ENCODE measurements around the gene ZBTB1. TPM values are rescaled to one million over a fixed set of nuclear protein-coding genes. Genes with fewer than 3 reads are reported as not detected.

The ZBTB1 gene
- total RNA-seq, 4 donors from 2014 or later = 16.1 to 126 (median 82.4) TPM

DNA sequence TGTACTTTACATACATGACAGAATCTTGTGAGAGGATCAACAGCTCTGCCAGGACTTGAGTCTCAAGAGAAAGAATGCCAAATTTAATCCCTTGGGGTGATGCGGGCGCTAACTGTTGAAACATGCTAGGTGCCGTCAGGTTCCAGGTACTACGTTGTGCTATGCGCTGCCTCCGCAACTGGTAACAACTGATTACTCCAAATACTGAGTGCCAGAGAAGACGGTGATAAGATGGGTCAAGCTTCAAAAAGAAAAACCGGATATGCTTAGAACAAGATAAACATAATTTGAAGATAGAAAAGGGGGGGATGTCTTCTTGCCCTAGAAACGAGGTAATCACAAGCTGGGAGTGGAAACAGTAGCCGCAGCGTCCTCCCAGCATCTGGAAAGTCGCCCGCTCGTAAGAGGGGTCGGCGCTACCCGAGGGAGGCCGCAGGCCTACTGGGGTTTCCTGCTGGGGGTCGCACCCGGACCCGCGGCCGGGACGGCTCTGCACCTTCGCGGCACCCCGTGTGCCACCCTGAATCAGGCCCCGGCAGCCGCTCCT is 1.6 kb upstream of the ZBTB1 start:
- peak in 1 of 2 donors; percentile 38 for DNase-seq
- peaks cover 6 to 12% of the 10 kb centered on the region in 2 donors for H3K4me1 ChIP-seq
- intact Hi-C loops (cut with DNase I; ENCODE audit: low total_unique reads) = no loop called here

DNA sequence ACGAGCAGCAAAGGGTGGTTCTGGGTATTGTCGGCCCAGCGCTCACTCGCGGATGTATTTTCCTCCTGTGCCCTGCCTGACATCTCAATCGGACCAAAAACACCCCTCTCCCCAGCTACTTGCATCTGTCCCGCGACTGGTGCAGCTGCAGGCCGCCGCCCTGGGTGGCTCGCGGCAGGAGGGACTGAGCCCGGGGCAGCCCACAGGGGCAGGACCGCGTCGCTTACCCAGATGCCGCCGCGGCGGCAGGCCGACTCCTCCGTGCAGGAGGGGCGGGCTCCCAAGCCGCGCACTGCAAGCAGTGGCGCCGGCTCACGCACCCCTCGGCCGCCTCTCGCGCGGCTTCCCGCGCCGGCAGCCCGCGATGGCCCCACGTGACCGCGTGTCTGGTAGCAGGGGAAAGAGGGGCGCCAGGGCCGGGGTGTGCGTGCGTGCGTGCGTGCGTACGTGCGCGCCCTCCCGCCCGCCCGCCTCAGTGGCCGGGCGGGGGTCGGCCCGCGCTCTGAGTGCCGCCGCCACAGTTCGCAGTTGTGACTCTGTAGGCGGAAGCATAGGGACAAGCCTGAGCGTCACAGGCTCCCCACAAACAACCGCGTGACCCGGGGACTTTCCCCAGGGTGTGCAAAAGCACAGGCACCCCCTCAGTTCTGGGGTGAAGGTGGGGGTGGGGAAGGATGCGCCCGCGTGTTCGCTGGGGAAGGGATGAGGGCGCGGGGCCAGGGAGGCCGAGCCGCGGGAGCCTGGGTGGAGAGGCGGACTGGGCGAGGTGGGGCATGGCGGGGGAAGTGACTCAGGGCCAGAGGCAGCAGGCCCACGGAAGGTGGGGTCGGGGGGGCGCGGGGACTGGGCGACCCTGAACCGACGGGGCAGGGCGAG is 898 bp upstream of the ZBTB1 start, which contains the start of gene ZBTB25:
ZBTB25 (minus strand) TSS at position 405 of the 876 bp plus-strand sequence. CDS start 13,305 bp downstream, outside the sequence.
- H3K27ac ChIP-seq = peak within 1 kb of the TSS; percentile 97 to 99
- no peaks in the 10 kb centered on the region for H3K9me3 ChIP-seq
- TF ChIP-seq, protein P1, sequence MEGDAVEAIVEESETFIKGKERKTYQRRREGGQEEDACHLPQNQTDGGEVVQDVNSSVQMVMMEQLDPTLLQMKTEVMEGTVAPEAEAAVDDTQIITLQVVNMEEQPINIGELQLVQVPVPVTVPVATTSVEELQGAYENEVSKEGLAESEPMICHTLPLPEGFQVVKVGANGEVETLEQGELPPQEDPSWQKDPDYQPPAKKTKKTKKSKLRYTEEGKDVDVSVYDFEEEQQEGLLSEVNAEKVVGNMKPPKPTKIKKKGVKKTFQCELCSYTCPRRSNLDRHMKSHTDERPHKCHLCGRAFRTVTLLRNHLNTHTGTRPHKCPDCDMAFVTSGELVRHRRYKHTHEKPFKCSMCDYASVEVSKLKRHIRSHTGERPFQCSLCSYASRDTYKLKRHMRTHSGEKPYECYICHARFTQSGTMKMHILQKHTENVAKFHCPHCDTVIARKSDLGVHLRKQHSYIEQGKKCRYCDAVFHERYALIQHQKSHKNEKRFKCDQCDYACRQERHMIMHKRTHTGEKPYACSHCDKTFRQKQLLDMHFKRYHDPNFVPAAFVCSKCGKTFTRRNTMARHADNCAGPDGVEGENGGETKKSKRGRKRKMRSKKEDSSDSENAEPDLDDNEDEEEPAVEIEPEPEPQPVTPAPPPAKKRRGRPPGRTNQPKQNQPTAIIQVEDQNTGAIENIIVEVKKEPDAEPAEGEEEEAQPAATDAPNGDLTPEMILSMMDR (IDR thresholded peaks at IDR 0.05) = peak in 1 of 4 experiments; percentile 15
- TF ChIP-seq POLR2A (IDR thresholded peaks at IDR 0.05) = peak; percentile 64 to 94
- H3K4me3 ChIP-seq = peak within 1 kb of the TSS; percentile 87 to 97
- DNase-seq = peak; percentile 88 to 89
- no peaks in the 10 kb centered on the region for H3K36me3 ChIP-seq
- peaks cover 6 to 12% of the 10 kb centered on the region in 2 donors for H3K4me1 ChIP-seq
- H3K27me3 ChIP-seq = no peaks in the 10 kb centered on the region
- intact Hi-C loops (cut with DNase I; ENCODE audit: low total_unique reads) = no loop called here

More for the DNA sequence above, 1.6 kb upstream of the ZBTB1 start:
- peak overlapping the region; percentile 87 to 97 for H3K4me3 ChIP-seq
- no peaks in the 10 kb centered on the region for H3K36me3 ChIP-seq
- H3K27ac ChIP-seq = peak overlapping the region; percentile 97 to 99
- TF ChIP-seq, protein P1 (IDR thresholded peaks at IDR 0.05) = no peak
- TF ChIP-seq POLR2A (IDR thresholded peaks at IDR 0.05) = no peak
- no peaks in the 10 kb centered on the region for H3K27me3 ChIP-seq
- no peaks in the 10 kb centered on the region for H3K9me3 ChIP-seq

DNA sequence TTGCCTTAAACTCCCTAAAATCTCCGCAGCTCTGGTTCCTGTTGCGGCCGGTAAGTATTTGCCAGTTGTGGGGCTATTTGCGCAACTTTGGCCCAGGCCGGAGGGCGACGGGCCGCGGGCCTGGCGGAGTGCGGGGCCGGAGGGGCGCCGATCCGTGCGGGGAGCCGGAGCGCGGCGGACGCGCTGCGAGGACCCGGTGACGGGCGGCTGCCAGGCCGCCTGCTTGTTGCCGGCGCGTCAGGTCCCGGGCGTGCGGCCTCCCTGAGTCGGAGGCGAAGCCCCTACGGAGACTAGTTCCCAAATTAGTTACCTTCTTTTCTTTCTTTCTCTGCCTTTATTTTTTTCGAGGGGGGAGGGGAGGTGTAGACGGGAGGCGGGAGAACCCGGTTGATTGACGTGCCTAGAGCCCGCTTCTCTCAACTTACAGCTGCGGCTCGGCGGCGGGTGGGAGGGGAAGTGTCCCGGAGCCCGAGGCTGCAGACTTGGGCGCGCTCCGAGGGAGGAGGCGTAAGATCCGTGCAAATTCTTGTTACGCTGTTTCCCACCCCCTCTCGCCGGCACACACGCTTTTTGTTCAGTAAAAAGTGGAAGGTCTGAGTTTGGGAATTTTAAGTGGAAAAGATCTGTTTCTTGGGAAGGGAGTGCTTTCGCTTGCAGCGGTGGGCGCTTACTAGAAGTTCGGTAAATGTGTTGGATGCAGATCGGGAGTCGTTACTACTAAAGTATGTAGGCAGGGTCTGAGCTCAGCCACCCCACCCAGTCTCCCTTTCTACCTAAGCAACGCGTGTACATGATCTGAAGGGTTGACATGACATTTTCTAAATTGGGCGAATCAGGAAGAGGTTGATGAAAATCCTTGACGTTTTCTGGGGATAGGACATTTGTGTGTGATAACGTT is 576 bp downstream of the ZBTB1 start:
- DNase-seq = peak; percentile 86 to 89
- Histone ChIP-seq H3K4me1 (peaks cover 6 to 8% of the 10 kb centered on the region in 2 donors), H3K27ac (peak overlapping the region; percentile 97 to 99), H3K36me3 (no peaks in the 10 kb centered on the region), H3K4me3 (peak overlapping the region; percentile 87 to 97), H3K27me3 (no peaks in the 10 kb centered on the region), H3K9me3 (no peaks in the 10 kb centered on the region)
- intact Hi-C loops (cut with DNase I; ENCODE audit: low total_unique reads) = no loop called here
- peak; percentile 6 to 42 for TF ChIP-seq POLR2A (IDR thresholded peaks at IDR 0.05)
- TF ChIP-seq, protein P1 (IDR thresholded peaks at IDR 0.05) = no peak

DNA sequence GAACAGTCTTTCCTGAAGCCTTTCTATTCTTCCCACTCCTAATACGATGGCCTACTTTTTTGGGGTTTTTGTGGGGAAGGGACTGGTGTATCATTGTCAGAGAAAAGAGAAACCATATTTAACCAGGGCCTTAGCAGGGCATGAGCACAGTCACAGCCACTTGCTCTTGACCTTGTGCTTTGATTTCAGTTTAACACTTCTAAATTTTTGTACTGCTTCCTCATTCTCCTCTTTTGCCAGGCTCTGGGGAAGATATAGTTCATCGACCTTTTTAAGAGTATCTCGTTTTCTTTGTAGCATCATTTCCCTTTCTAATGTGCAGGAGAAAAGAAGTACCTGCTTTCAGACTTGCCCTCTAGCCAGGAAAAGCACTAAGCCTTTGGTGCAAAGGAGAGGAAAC is 2.2 kb downstream of the ZBTB1 start:
- intact Hi-C loops (cut with DNase I; ENCODE audit: low total_unique reads) = no loop called here
- Histone ChIP-seq H3K4me1 (peaks cover 0 to 4% of the 10 kb centered on the region in 2 donors), H3K4me3 (no peak overlapping the region), H3K9me3 (no peaks in the 10 kb centered on the region), H3K27me3 (no peaks in the 10 kb centered on the region), H3K27ac (peak overlapping the region; percentile 30 to 99), H3K36me3 (no peaks in the 10 kb centered on the region)
- DNase-seq = no peak
- no peak for TF ChIP-seq POLR2A (IDR thresholded peaks at IDR 0.05)
- TF ChIP-seq, protein P1 (IDR thresholded peaks at IDR 0.05) = no peak
